Gastroesophageal sphincter (tissue), 3 donors: ENCODE data around the gene PARD3.

ENCODE experiments used
- CTCF ChIP-seq, 4 experiments: fragments of 200-600 bp in 2 of 4; fragments of 450-650 bp in 2 of 4; sonication (generic) in 1 of 4; IDR thresholded peaks; one replicate each; pipeline ENCODE4 v1.5.1; 2017 to 2019; ENCODE audit warnings: antibody characterized with exemption in 4 of 4, mild to moderate bottlenecking in 2 of 4, moderate library complexity in 2 of 4
- EP300 ChIP-seq: sonication (generic); formaldehyde crosslinking; IDR thresholded peaks from one replicate; pipeline ENCODE4 v1.6.1; 2017; ENCODE audit warnings: antibody characterized with exemption, mild to moderate bottlenecking
- POLR2A ChIP-seq, 2 donors: fragments of 450-650 bp; IDR thresholded peaks; one replicate each; pipeline ENCODE4 v1.6.1; 2017; ENCODE audit warnings: antibody characterized with exemption in 2 of 2, mild to moderate bottlenecking in 2 of 2, moderate library complexity in 1 of 2
- POLR2AphosphoS5 ChIP-seq: sonication (generic); formaldehyde crosslinking; IDR thresholded peaks from one replicate; pipeline ENCODE4 v1.6.1; 2017; ENCODE audit warnings: antibody characterized with exemption

GRCh38 chr10:34291466-34292193 lies 523.5 kb downstream of the PARD3 start:
- no peak for TF ChIP-seq CTCF (IDR thresholded peaks at IDR 0.05)
- no peak for TF ChIP-seq POLR2A (IDR thresholded peaks at IDR 0.05)
- TF ChIP-seq POLR2AphosphoS5 = no peak
- TF ChIP-seq EP300 = no peak
